GM10266 (cell line): Measurements from ENCODE around the gene AIG1.

ENCODE experiments used
- DNase-seq: peaks from one replicate; pipeline ENCODE4 v3.0.0; 2012; ENCODE audit errors: extremely low spot score
- CTCF ChIP-seq: IDR thresholded peaks from 2 replicates; pipeline ENCODE4 v1.5.1; 2012; ENCODE audit warnings: mild to moderate bottlenecking, low read depth; ENCODE audit not compliant: control insufficient read depth, insufficient read depth; ENCODE audit errors: missing control alignments

AIG1 gene

GRCh38 chr6:143346004-143346403 is 285.3 kb downstream of the AIG1 start:
- TF ChIP-seq CTCF, result no peak
- DNase-seq, result no peak

- no peak for DNase-seq
- no peak for TF ChIP-seq CTCF
These were observed 287.8 kb downstream of the AIG1 start for GRCh38 chr6:143348531-143348930.

GRCh38 chr6:143349530-143349929 is 288.8 kb downstream of the AIG1 start:
- no peak for DNase-seq
- no peak for TF ChIP-seq CTCF

GRCh38 chr6:143356101-143356880 is 295.6 kb downstream of the AIG1 start:
- no peak for DNase-seq
- TF ChIP-seq CTCF, result no peak

- TF ChIP-seq CTCF, result no peak
These were observed 296.5 kb downstream of the AIG1 start for GRCh38 chr6:143357152-143357551.

GRCh38 chr6:143357561-143358255 is 297.0 kb downstream of the AIG1 start:
- no peak for DNase-seq
- no peak for TF ChIP-seq CTCF

More at GRCh38 chr6:143357152-143357551, 296.5 kb downstream of the AIG1 start:
- DNase-seq, result no peak

GRCh38 chr6:143361536-143362191 is 301.0 kb downstream of the AIG1 start:
- no peak for DNase-seq
- no peak for TF ChIP-seq CTCF
